HG03565 (cell line): Measurements from ENCODE around the gene ACKR3.

Experiments
- ATAC-seq: cut with Tn5 transposase; IDR thresholded peaks from one replicate; pipeline ENCODE4 v1.9.1; 2021; ENCODE audit warnings: mild to moderate bottlenecking, moderate library complexity; ENCODE audit not compliant: unreplicated experiment

Gene ACKR3

GRCh38 chr2:236568068-236568921, 1.3 kb upstream of the ACKR3 start:
- peak; percentile 32 for ATAC-seq

- ATAC-seq, result no peak
These were observed 578 bp upstream of the ACKR3 start for GRCh38 chr2:236568922-236569572.

- no peak for ATAC-seq
These were observed 650 bp downstream of the ACKR3 start for GRCh38 chr2:236570081-236570868.

- no peak for ATAC-seq
These were observed 1.5 kb downstream of the ACKR3 start for GRCh38 chr2:236571145-236571544.

GRCh38 chr2:236572482-236572881, 2.9 kb downstream of the ACKR3 start:
- ATAC-seq, result no peak

GRCh38 chr2:236573066-236573929, 3.7 kb downstream of the ACKR3 start:
- ATAC-seq, result no peak

- no peak for ATAC-seq
These were observed 4.4 kb downstream of the ACKR3 start for GRCh38 chr2:236574000-236574399.

- no peak for ATAC-seq
These were observed 5.0 kb downstream of the ACKR3 start for GRCh38 chr2:236574424-236575145.

GRCh38 chr2:236575510-236575909, 5.9 kb downstream of the ACKR3 start:
- ATAC-seq, result no peak

GRCh38 chr2:236576087-236576486, 6.5 kb downstream of the ACKR3 start:
- ATAC-seq, result no peak

- ATAC-seq, result no peak
These were observed 7.3 kb downstream of the ACKR3 start for GRCh38 chr2:236576953-236577352.

GRCh38 chr2:236577481-236578410, 8.1 kb downstream of the ACKR3 start:
- no peak for ATAC-seq

GRCh38 chr2:236578411-236578846, 8.8 kb downstream of the ACKR3 start:
- no peak for ATAC-seq

- ATAC-seq, result no peak
These were observed 9.6 kb downstream of the ACKR3 start for GRCh38 chr2:236579048-236579745.

- no peak for ATAC-seq
These were observed 10.2 kb downstream of the ACKR3 start for GRCh38 chr2:236579746-236580315.

GRCh38 chr2:236580746-236581355, 11.2 kb downstream of the ACKR3 start:
- ATAC-seq, result no peak

GRCh38 chr2:236581546-236581945, 11.9 kb downstream of the ACKR3 start:
- no peak for ATAC-seq
